Breast epithelium (tissue), 3 donors: ENCODE results near the gene CDK5RAP2.

Source experiments
- POLR2A ChIP-seq: fragments of 450-650 bp; IDR thresholded peaks from one replicate; pipeline ENCODE4 v1.6.1; 2016; ENCODE audit warnings: antibody characterized with exemption, mild to moderate bottlenecking, moderate library complexity
- POLR2AphosphoS5 ChIP-seq, 3 donors: sonication (generic); formaldehyde crosslinking; IDR thresholded peaks; one replicate each; pipeline ENCODE4 v1.6.1; 2017; ENCODE audit warnings: antibody characterized with exemption in 3 of 3
- TF ChIP-seq, protein P1 (sequence below), 3 donors: fragments of 450-650 bp; IDR thresholded peaks; one replicate each; pipeline ENCODE4 v1.5.1; 2016 to 2017; ENCODE audit warnings: antibody characterized with exemption in 3 of 3, mild to moderate bottlenecking in 3 of 3, moderate library complexity in 3 of 3

DNA sequence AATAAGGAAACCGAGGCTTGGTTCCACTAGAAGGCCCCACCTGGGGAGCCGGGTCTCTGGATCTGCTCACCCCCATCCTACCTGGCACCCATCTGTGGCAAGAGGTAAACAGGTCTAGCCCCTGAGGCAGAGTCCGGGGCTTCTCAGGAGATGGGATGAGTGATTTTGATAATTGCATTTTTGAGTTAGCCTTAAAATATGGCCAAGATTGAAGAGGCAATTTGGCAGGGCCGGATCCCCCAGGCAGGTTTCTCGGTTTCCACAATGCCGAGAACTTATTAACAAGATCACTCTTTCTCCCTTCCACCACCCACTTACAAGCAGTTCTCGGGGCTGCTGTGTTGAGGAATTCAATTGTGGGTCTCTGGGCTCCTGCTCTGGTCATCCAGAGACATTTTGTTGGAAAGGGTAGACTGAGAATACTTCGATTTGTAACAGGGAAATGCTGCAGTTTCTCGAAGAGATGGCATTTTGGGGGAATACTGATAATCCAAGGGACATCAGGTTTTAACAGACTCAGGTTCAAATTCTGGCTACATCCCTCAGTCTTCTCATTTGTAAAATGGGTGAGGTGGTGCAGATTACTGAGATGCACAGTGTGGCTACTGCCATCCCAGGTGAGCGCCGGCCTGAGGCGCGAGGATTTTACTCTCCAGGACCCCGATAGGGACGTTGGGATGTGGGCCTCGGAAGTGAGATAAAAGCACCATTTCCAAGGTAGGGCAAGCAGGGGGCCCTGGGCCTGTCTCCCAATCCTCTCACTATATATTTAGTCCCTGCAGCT lies 194.2 kb downstream of the CDK5RAP2 start:
- TF ChIP-seq, protein P1, sequence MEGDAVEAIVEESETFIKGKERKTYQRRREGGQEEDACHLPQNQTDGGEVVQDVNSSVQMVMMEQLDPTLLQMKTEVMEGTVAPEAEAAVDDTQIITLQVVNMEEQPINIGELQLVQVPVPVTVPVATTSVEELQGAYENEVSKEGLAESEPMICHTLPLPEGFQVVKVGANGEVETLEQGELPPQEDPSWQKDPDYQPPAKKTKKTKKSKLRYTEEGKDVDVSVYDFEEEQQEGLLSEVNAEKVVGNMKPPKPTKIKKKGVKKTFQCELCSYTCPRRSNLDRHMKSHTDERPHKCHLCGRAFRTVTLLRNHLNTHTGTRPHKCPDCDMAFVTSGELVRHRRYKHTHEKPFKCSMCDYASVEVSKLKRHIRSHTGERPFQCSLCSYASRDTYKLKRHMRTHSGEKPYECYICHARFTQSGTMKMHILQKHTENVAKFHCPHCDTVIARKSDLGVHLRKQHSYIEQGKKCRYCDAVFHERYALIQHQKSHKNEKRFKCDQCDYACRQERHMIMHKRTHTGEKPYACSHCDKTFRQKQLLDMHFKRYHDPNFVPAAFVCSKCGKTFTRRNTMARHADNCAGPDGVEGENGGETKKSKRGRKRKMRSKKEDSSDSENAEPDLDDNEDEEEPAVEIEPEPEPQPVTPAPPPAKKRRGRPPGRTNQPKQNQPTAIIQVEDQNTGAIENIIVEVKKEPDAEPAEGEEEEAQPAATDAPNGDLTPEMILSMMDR (IDR thresholded peaks at IDR 0.05) = no peak
- TF ChIP-seq POLR2A (no peak), POLR2AphosphoS5 (IDR thresholded peaks at IDR 0.05) (no peak)
